Spleen (tissue), 11 donors: ENCODE data around the gene ATG4A. TPM values are rescaled to one million over a fixed set of nuclear protein-coding genes. Genes with fewer than 3 reads are reported as not detected.

Source experiments
- DNase-seq: peaks from one replicate; pipeline ENCODE4 v3.0.0-alpha.2; 2020
- H3K27ac ChIP-seq, 8 donors: fragments of 200-600 bp; sonication (generic) in 7 of 8; 1 replicate in 4 of 8; 2 replicates in 4 of 8; pipeline versions ENCODE4 v1.5.0 to v1.8.0; 2016 to 2021; ENCODE audit warnings: inconsistent platforms in 4 of 8, mild to moderate bottlenecking in 4 of 8, moderate library complexity in 1 of 8
- H3K27me3 ChIP-seq, 7 donors: fragments of 200-600 bp; sonication (generic) in 6 of 7; replicated peaks in 1 of 7; 1 replicate in 4 of 7; 2 replicates in 3 of 7; pipeline versions ENCODE4 v1.5.0 to v1.8.0; 2016 to 2021; ENCODE audit warnings: inconsistent platforms in 3 of 7, mild to moderate bottlenecking in 1 of 7
- H3K36me3 ChIP-seq, 6 donors: fragments of 200-600 bp; sonication (generic) in 5 of 6; 1 replicate in 4 of 6; 2 replicates in 2 of 6; pipeline versions ENCODE4 v1.5.0 to v1.8.0; 2016 to 2021; ENCODE audit warnings: inconsistent platforms in 2 of 6
- H3K4me1 ChIP-seq, 6 donors: fragments of 200-600 bp; sonication (generic) in 5 of 6; 1 replicate in 3 of 6; 2 replicates in 3 of 6; pipeline versions ENCODE4 v1.5.0 to v1.8.0; 2016 to 2021; ENCODE audit warnings: inconsistent platforms in 3 of 6
- H3K4me3 ChIP-seq, 8 donors: fragments of 200-600 bp; sonication (generic) in 7 of 8; 1 replicate in 4 of 8; 2 replicates in 4 of 8; pipeline versions ENCODE4 v1.5.0 to v1.8.0; 2016 to 2021; ENCODE audit warnings: inconsistent platforms in 4 of 8, mild to moderate bottlenecking in 4 of 8, moderate library complexity in 2 of 8
- H3K9me3 ChIP-seq, 8 donors: fragments of 200-600 bp; sonication (generic) in 7 of 8; 1 replicate in 4 of 8; 2 replicates in 4 of 8; pipeline versions ENCODE4 v1.5.0 to v1.8.0; 2016 to 2021; ENCODE audit warnings: inconsistent platforms in 4 of 8
- POLR2A ChIP-seq, 3 donors: fragments of 450-650 bp; IDR thresholded peaks; one replicate each; pipeline ENCODE4 v1.5.1; 2017; ENCODE audit warnings: antibody characterized with exemption in 3 of 3, mild to moderate bottlenecking in 1 of 3
- POLR2AphosphoS5 ChIP-seq, 3 donors: sonication (generic); formaldehyde crosslinking; IDR thresholded peaks; one replicate each; pipeline ENCODE4 v1.5.1; 2017; ENCODE audit warnings: antibody characterized with exemption in 3 of 3
- WGBS, 5 donors: extraction: QIAGEN DNeasy Blood & Tissue Kit in 3 of 5; methylation state at CpG; one replicate each; pipeline versions ENCODE4 v1.1.5 to v1.1.7; 2013 to 2018; 5-methylcytosine and 5-hydroxymethylcytosine counted together
- intact Hi-C: fragments of 100-400 bp; cut with DNase I; formaldehyde crosslinking; loops from one replicate; pipeline ENCODE4 v1.15.0; 2023; ENCODE audit warnings: low total_unique reads
- polyA plus RNA-seq, 3 donors: library from polyadenylated mRNA; stranded (reverse); fragments of 200-250 nt; gene quantifications; one replicate each; pipeline ENCODE4 v1.2.1, GENCODE V29; 2013
- total RNA-seq, 7 donors: library from RNA; depleted of rRNA in 3 of 7; stranded (reverse); fragments of >200 nt in 3 of 7; fragmentation: NEBNext Ultra II Directional in 4 of 7; extraction: Animal tissue kit (Norgen Biotek cat#: 25700) in 4 of 7; gene quantifications; one replicate each; pipeline versions ENCODE4 v1.1.0 to v1.2.1, GENCODE V29; 2016 to 2021
- TF ChIP-seq, protein P1 (sequence below), 11 experiments: fragments of 200-600 bp in 7 of 11; fragments of 450-650 bp in 4 of 11; sonication (generic) in 4 of 11; IDR thresholded peaks in 8 of 11; conservative IDR thresholded peaks in 3 of 11; 1 replicate in 7 of 11; 2 replicates in 4 of 11; pipeline versions ENCODE4 v1.4.0 to v1.8.0; 2016 to 2021; ENCODE audit warnings: antibody characterized with exemption in 11 of 11, inconsistent platforms in 4 of 11, mild to moderate bottlenecking in 1 of 11
- donor health status: healthy with polysubstance abuse.
- donor health status: DM: no; HTN: no; CAD: no; lungs with moderate emphysema.
- donor health status: DM: no; HTN: no; CAD: no.
- donor health status: Bipolar disorder and iron deficiency.
- donor health status: healthy.
- donor health status: DM: no; HTN: no; CAD: no.
- donor health status: DM: yes; HTN: yes; CAD: no.

ATG4A gene
- total and polyA plus RNA-seq, 10 donors: 6.9 to 16.7 (median 11.1) TPM

- intact Hi-C loops: no loop called here
- H3K27me3 ChIP-seq: no peaks in the 10 kb centered on the region
- TF ChIP-seq, protein P1, sequence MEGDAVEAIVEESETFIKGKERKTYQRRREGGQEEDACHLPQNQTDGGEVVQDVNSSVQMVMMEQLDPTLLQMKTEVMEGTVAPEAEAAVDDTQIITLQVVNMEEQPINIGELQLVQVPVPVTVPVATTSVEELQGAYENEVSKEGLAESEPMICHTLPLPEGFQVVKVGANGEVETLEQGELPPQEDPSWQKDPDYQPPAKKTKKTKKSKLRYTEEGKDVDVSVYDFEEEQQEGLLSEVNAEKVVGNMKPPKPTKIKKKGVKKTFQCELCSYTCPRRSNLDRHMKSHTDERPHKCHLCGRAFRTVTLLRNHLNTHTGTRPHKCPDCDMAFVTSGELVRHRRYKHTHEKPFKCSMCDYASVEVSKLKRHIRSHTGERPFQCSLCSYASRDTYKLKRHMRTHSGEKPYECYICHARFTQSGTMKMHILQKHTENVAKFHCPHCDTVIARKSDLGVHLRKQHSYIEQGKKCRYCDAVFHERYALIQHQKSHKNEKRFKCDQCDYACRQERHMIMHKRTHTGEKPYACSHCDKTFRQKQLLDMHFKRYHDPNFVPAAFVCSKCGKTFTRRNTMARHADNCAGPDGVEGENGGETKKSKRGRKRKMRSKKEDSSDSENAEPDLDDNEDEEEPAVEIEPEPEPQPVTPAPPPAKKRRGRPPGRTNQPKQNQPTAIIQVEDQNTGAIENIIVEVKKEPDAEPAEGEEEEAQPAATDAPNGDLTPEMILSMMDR (IDR thresholded peaks at IDR 0.05 in 8 of 11, conservative IDR thresholded peaks at IDR 0.05 in 3 of 11): no peak
- TF ChIP-seq POLR2AphosphoS5 (IDR thresholded peaks at IDR 0.05) (no peak), POLR2A (IDR thresholded peaks at IDR 0.05) (no peak)
- no peaks in the 10 kb centered on the region for H3K9me3 ChIP-seq
- DNase-seq: no peak
- H3K36me3 ChIP-seq: no peaks in the 10 kb centered on the region
- no peak overlapping the region for H3K4me3 ChIP-seq
- H3K4me1 ChIP-seq: no peaks in the 10 kb centered on the region
- no peak overlapping the region for H3K27ac ChIP-seq
Observed at GRCh38 chrX:108114541-108114940, 23.0 kb downstream of the ATG4A start.

- Histone ChIP-seq H3K27me3 (no peaks in the 10 kb centered on the region), H3K36me3 (no peaks in the 10 kb centered on the region), H3K9me3 (no peaks in the 10 kb centered on the region), H3K4me3 (no peak overlapping the region), H3K27ac (no peak overlapping the region), H3K4me1 (no peaks in the 10 kb centered on the region)
- TF ChIP-seq POLR2AphosphoS5 (IDR thresholded peaks at IDR 0.05) (no peak), POLR2A (IDR thresholded peaks at IDR 0.05) (no peak)
- TF ChIP-seq, protein P1 (IDR thresholded peaks at IDR 0.05 in 8 of 11, conservative IDR thresholded peaks at IDR 0.05 in 3 of 11): no peak
- 69 to 97% (median 95%) methylated on average over 3 of the region's 3 CpGs for WGBS, 5 donors
- intact Hi-C loops: no loop called here
- no peak for DNase-seq
Observed at GRCh38 chrX:108117988-108118387, 26.4 kb downstream of the ATG4A start.

DNA sequence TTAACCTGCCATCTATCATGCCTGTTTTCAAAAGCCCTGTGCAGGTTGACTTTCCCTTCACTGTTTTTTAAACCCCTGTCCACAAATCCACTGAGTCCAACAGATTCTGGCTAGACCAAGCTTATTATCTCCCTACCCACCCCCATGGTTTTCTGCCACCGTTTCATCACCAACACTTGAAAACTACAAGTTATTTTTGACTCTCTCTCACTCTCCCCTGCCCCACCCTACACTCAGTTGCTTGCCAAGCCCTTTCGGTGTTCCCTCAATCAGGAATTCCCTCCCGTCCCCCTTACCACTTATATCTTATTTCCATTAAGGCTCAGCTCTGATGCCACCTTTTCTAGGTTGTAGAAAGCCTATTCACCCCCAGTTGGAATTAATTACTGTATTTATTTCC lies 29.7 kb downstream of the ATG4A start:
- no peak for TF ChIP-seq POLR2A (IDR thresholded peaks at IDR 0.05)
- TF ChIP-seq, protein P1 (IDR thresholded peaks at IDR 0.05 in 8 of 11, conservative IDR thresholded peaks at IDR 0.05 in 3 of 11): no peak
- TF ChIP-seq POLR2AphosphoS5 (IDR thresholded peaks at IDR 0.05): no peak
- intact Hi-C loops: no loop called here

DNA sequence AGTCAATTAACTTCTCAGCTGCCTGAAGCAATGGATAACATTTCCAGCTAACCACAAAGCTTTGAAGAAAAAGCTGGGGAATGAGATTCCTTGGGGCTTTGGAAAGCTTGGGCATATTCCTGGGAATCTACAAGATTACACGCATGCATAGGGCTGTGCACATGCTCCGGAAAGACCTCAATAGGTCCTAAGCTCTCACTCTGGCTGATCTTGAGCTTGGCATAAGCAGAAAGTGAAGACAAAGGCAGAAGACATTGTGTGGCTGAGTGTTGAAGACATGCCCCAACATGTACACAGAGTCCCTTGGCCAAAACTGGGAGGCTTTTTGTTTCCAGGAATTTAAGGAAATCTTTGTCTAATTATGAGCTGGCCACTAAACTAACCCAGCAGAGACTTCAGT lies 31.2 kb downstream of the ATG4A start:
- intact Hi-C loops: no loop called here
- Histone ChIP-seq H3K4me1 (no peaks in the 10 kb centered on the region), H3K27me3 (no peaks in the 10 kb centered on the region), H3K4me3 (no peak overlapping the region), H3K36me3 (peaks cover 0 to 18% (median 3%) of the 10 kb centered on the region in 6 donors), H3K27ac (no peak overlapping the region), H3K9me3 (no peaks in the 10 kb centered on the region)
- no peak for DNase-seq
- 80 to 94% (median 87%) methylated on average over 2 of the region's 2 CpGs for WGBS, 5 donors
- TF ChIP-seq, protein P1 (IDR thresholded peaks at IDR 0.05 in 8 of 11, conservative IDR thresholded peaks at IDR 0.05 in 3 of 11): no peak
- TF ChIP-seq POLR2A (IDR thresholded peaks at IDR 0.05) (no peak), POLR2AphosphoS5 (IDR thresholded peaks at IDR 0.05) (no peak)

More for the DNA sequence above, 29.7 kb downstream of the ATG4A start:
- no peak for DNase-seq
- Histone ChIP-seq H3K4me3 (no peak overlapping the region), H3K4me1 (no peaks in the 10 kb centered on the region), H3K36me3 (peaks cover 0 to 4% (median 0%) of the 10 kb centered on the region in 6 donors), H3K27me3 (no peaks in the 10 kb centered on the region), H3K27ac (no peak overlapping the region), H3K9me3 (no peaks in the 10 kb centered on the region)
- WGBS, 5 donors: 52 to 80% (median 77%) methylated on average over 3 of the region's 3 CpGs
